Stomach (tissue), 9 donors: ENCODE data around the gene CIAO2A. TPM values are rescaled to one million over a fixed set of nuclear protein-coding genes. Genes with fewer than 3 reads are reported as not detected.

Experiments
- DNase-seq, 2 donors: peaks; one replicate each; pipeline versions ENCODE4 v3.0.0 to v3.0.0-alpha.2; 2013 to 2019
- H3K27ac ChIP-seq, 5 donors: fragments of 200-600 bp in 4 of 5; sonication (generic) in 4 of 5; one replicate each; pipeline ENCODE4 v1.5.1; 2013 to 2019; ENCODE audit warnings: mild to moderate bottlenecking in 1 of 5, moderate library complexity in 1 of 5
- H3K27me3 ChIP-seq, 3 donors: fragments of 200-600 bp; sonication (generic); one replicate each; pipeline ENCODE4 v1.5.1; 2017 to 2019; ENCODE audit warnings: mixed run types in 1 of 3
- H3K36me3 ChIP-seq, 4 donors: fragments of 200-600 bp; sonication (generic); 1 replicate in 3 of 4; 2 replicates in 1 of 4; pipeline ENCODE4 v1.5.1; 2016 to 2019
- H3K4me1 ChIP-seq, 4 donors: fragments of 200-600 bp; sonication (generic); one replicate each; pipeline ENCODE4 v1.5.1; 2016 to 2019
- H3K4me3 ChIP-seq, 4 donors: fragments of 200-600 bp; sonication (generic) in 3 of 4; one replicate each; pipeline ENCODE4 v1.5.1; 2016 to 2019; ENCODE audit warnings: mild to moderate bottlenecking in 1 of 4
- H3K9me3 ChIP-seq, 4 donors: fragments of 200-600 bp; sonication (generic); one replicate each; pipeline ENCODE4 v1.5.1; 2016 to 2019
- EP300 ChIP-seq: sonication (generic); formaldehyde crosslinking; IDR thresholded peaks from one replicate; pipeline ENCODE4 v1.6.1; 2017; ENCODE audit warnings: antibody characterized with exemption
- POLR2A ChIP-seq, 4 donors: fragments of 450-650 bp; IDR thresholded peaks; one replicate each; pipeline ENCODE4 v1.6.1; 2016; ENCODE audit warnings: antibody characterized with exemption in 4 of 4, control low read depth in 2 of 4, mild to moderate bottlenecking in 1 of 4, moderate library complexity in 1 of 4
- POLR2AphosphoS5 ChIP-seq, 3 donors: sonication (generic); formaldehyde crosslinking; IDR thresholded peaks; one replicate each; pipeline ENCODE4 v1.6.1; 2016; ENCODE audit warnings: antibody characterized with exemption in 3 of 3
- WGBS, 5 donors: extraction: QIAGEN DNeasy Blood & Tissue Kit in 3 of 5; methylation state at CpG; one replicate each; pipeline versions ENCODE4 v1.1.5 to v1.1.7; 2013 to 2018; 5-methylcytosine and 5-hydroxymethylcytosine counted together
- intact Hi-C: fragments of 100-400 bp; cut with DNase I; formaldehyde crosslinking; loops from one replicate; pipeline ENCODE4 v1.15.1; 2023; ENCODE audit warnings: low total_unique reads
- polyA plus RNA-seq, 3 donors: library from polyadenylated mRNA; stranded (reverse); fragments of 200-250 nt; gene quantifications; one replicate each; pipeline ENCODE4 v1.2.3, GENCODE V29; 2013
- total RNA-seq, 5 donors: library from RNA; depleted of rRNA; stranded (reverse); fragments of >200 nt; gene quantifications; one replicate each; pipeline versions ENCODE4 v1.1.0 to v1.2.3, GENCODE V29; 2014 to 2016
- TF ChIP-seq, protein P1 (sequence below), 7 experiments: fragments of 450-650 bp in 4 of 7; fragments of 200-600 bp in 3 of 7; sonication (generic) in 3 of 7; IDR thresholded peaks; one replicate each; pipeline ENCODE4 v1.5.1; 2016 to 2019; ENCODE audit warnings: antibody characterized with exemption in 7 of 7, control low read depth in 2 of 7, mild to moderate bottlenecking in 1 of 7
- donor health status: healthy with polysubstance abuse.
- donor health status: Bipolar disorder and iron deficiency.
- donor health status: healthy.

Gene CIAO2A
- total and polyA plus RNA-seq, 8 donors: 27.2 to 425 (median 131) TPM

GRCh38 chr15:64032329-64032728 is 61.3 kb downstream of the CIAO2A start:
- Histone ChIP-seq H3K36me3 (peaks cover 0 to 4% (median 1%) of the 10 kb centered on the region in 4 donors), H3K27ac (no peak overlapping the region), H3K9me3 (no peaks in the 10 kb centered on the region), H3K4me1 (peaks cover under 1 to 8% (median 4%) of the 10 kb centered on the region in 4 donors), H3K27me3 (no peaks in the 10 kb centered on the region), H3K4me3 (no peak overlapping the region)
- WGBS, 5 donors: 47 to 64% (median 52%) methylated on average over 5 of the region's 5 CpGs
- intact Hi-C loops: no loop called here
- no peak for DNase-seq
- TF ChIP-seq, protein P1, sequence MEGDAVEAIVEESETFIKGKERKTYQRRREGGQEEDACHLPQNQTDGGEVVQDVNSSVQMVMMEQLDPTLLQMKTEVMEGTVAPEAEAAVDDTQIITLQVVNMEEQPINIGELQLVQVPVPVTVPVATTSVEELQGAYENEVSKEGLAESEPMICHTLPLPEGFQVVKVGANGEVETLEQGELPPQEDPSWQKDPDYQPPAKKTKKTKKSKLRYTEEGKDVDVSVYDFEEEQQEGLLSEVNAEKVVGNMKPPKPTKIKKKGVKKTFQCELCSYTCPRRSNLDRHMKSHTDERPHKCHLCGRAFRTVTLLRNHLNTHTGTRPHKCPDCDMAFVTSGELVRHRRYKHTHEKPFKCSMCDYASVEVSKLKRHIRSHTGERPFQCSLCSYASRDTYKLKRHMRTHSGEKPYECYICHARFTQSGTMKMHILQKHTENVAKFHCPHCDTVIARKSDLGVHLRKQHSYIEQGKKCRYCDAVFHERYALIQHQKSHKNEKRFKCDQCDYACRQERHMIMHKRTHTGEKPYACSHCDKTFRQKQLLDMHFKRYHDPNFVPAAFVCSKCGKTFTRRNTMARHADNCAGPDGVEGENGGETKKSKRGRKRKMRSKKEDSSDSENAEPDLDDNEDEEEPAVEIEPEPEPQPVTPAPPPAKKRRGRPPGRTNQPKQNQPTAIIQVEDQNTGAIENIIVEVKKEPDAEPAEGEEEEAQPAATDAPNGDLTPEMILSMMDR (IDR thresholded peaks at IDR 0.05): no peak
- TF ChIP-seq POLR2AphosphoS5 (IDR thresholded peaks at IDR 0.05): no peak
- no peak for TF ChIP-seq EP300
- no peak for TF ChIP-seq POLR2A (IDR thresholded peaks at IDR 0.05)

- Histone ChIP-seq H3K27ac (no peak overlapping the region), H3K27me3 (no peaks in the 10 kb centered on the region), H3K4me1 (peaks cover 3 to 19% (median 5%) of the 10 kb centered on the region in 4 donors), H3K9me3 (no peaks in the 10 kb centered on the region), H3K36me3 (no peaks in the 10 kb centered on the region), H3K4me3 (no peak overlapping the region)
- DNase-seq: no peak
- WGBS, 5 donors: 78 to 97% (median 89%) methylated on average over 4 of the region's 4 CpGs
- intact Hi-C loops: no loop called here
- TF ChIP-seq, protein P1 (IDR thresholded peaks at IDR 0.05): no peak
- TF ChIP-seq EP300: no peak
- TF ChIP-seq POLR2AphosphoS5 (IDR thresholded peaks at IDR 0.05): no peak
- TF ChIP-seq POLR2A (IDR thresholded peaks at IDR 0.05): no peak
Observed at GRCh38 chr15:64030123-64030522, 63.5 kb downstream of the CIAO2A start.

GRCh38 chr15:64029633-64030032 is 64.0 kb downstream of the CIAO2A start:
- Histone ChIP-seq H3K4me1 (peaks cover 3 to 24% (median 5%) of the 10 kb centered on the region in 4 donors), H3K27me3 (no peaks in the 10 kb centered on the region), H3K9me3 (no peaks in the 10 kb centered on the region), H3K27ac (no peak overlapping the region), H3K4me3 (no peak overlapping the region), H3K36me3 (no peaks in the 10 kb centered on the region)
- DNase-seq: no peak
- TF ChIP-seq, protein P1 (IDR thresholded peaks at IDR 0.05): no peak
- TF ChIP-seq POLR2A (IDR thresholded peaks at IDR 0.05) (no peak), POLR2AphosphoS5 (IDR thresholded peaks at IDR 0.05) (no peak), EP300 (no peak)
- 88 to 95% (median 92%) methylated on average over 4 of the region's 4 CpGs for WGBS, 5 donors
- intact Hi-C loops: no loop called here

DNA sequence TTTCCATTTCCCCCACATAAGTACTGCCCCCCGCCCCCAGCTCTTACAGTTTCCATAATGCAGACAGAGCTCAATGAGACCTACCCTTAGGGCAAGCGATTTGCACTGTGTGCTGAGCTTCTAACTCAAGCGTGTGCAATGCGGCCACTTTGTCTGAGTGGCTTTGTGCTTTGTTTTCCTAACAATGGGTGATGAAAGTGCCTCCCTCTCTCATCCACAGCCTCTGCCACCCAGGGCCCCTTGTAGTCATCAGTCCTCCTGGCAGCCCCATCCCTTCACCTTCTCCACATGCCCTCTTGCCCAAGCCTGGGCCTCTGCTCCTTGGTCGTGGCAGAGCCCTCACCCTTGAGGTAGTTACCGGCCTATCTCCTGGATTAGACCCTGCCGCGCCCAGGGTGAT is 64.5 kb downstream of the CIAO2A start:
- H3K27ac ChIP-seq: no peak overlapping the region

More for the DNA sequence above, 64.5 kb downstream of the CIAO2A start:
- 69 to 91% (median 73%) methylated on average over 8 of the region's 8 CpGs for WGBS, 5 donors
- Histone ChIP-seq H3K9me3 (no peaks in the 10 kb centered on the region), H3K36me3 (no peaks in the 10 kb centered on the region), H3K4me3 (no peak overlapping the region), H3K27me3 (no peaks in the 10 kb centered on the region), H3K4me1 (peaks cover 3 to 25% (median 5%) of the 10 kb centered on the region in 4 donors)
- no peak for DNase-seq
- TF ChIP-seq POLR2AphosphoS5 (IDR thresholded peaks at IDR 0.05): no peak
- TF ChIP-seq, protein P1 (IDR thresholded peaks at IDR 0.05): no peak
- no peak for TF ChIP-seq POLR2A (IDR thresholded peaks at IDR 0.05)
- no peak for TF ChIP-seq EP300
- intact Hi-C loops: no loop called here
